OCI-LY7 (cell line): ENCODE measurements around the gene FABP1. TPM values are rescaled to one million over a fixed set of nuclear protein-coding genes. Genes with fewer than 3 reads are reported as not detected.

Experiments used
- BruUV-seq: library from RNA; stranded (reverse); fragments of 400-500 nt; replicated peaks from 2 replicates; lab custom pipeline; 2021; lab: Mats Ljungman, UMichigan
- CTCF ChIA-PET: fragments of 300-600 bp; sonication (Branson Sonifier 250); formaldehyde crosslinking; loops from one replicate; lab custom pipeline; 2022; ENCODE audit warnings: antibody characterized with exemption; ENCODE audit not compliant: unreplicated experiment; lab: Charles Lee
- POLR2A ChIA-PET: fragments of 300-600 bp; sonication (Branson Sonifier 250); formaldehyde crosslinking; loops from one replicate; lab custom pipeline; 2022; ENCODE audit warnings: antibody characterized with exemption; lab: Charles Lee
- DNase-seq: peaks from one replicate; pipeline ENCODE4 v3.0.0-alpha.2; 2015; ENCODE audit warnings: low spot score
- H2AFZ ChIP-seq: fragments of 200-600 bp; sonication (generic), shearing (Covaris generic); 2 replicates; pipeline ENCODE4 v1.6.1; 2014; ENCODE audit warnings: mild to moderate bottlenecking, antibody characterized with exemption, low read length, moderate library complexity
- H3K27ac ChIP-seq: fragments of 200-600 bp; sonication (generic); 2 replicates; pipeline ENCODE4 v1.5.1; 2014; ENCODE audit warnings: mixed run types, low read depth, mild to moderate bottlenecking, moderate library complexity, low read length, inconsistent platforms; ENCODE audit not compliant: poor library complexity, severe bottlenecking
- H3K36me3 ChIP-seq: fragments of 200-600 bp; sonication (generic); 2 replicates; pipeline ENCODE4 v1.6.1; 2014; ENCODE audit warnings: mild to moderate bottlenecking, antibody characterized with exemption, low read length, moderate library complexity, mixed read lengths; ENCODE audit not compliant: insufficient read depth
- H3K4me1 ChIP-seq: fragments of 200-600 bp; sonication (generic); 2 replicates; pipeline ENCODE4 v1.5.1; 2014; ENCODE audit warnings: mild to moderate bottlenecking, low read length; ENCODE audit not compliant: insufficient read depth, poor library complexity, severe bottlenecking
- H3K4me2 ChIP-seq: fragments of 200-600 bp; sonication (generic); 2 replicates; pipeline ENCODE4 v1.6.1; 2014; ENCODE audit warnings: mild to moderate bottlenecking, low read length
- H3K4me3 ChIP-seq: fragments of 200-600 bp; sonication (generic); 2 replicates; pipeline ENCODE4 v1.5.1; 2014; ENCODE audit warnings: mild to moderate bottlenecking, low read depth, low read length; ENCODE audit not compliant: poor library complexity, severe bottlenecking
- H3K79me2 ChIP-seq: fragments of 200-600 bp; sonication (generic); 2 replicates; pipeline ENCODE4 v1.6.1; 2016; ENCODE audit warnings: low read depth, mild to moderate bottlenecking, low read length, moderate library complexity, mixed read lengths; ENCODE audit not compliant: insufficient read depth
- H3K9me2 ChIP-seq: fragments of 200-600 bp; sonication (generic); 2 replicates; pipeline ENCODE4 v1.6.1; 2016; ENCODE audit warnings: mild to moderate bottlenecking, low read length, mixed read lengths; ENCODE audit not compliant: insufficient read depth
- H3K9me3 ChIP-seq: fragments of 200-600 bp; sonication (generic); 2 replicates; pipeline ENCODE4 v1.6.1; 2014; ENCODE audit warnings: mild to moderate bottlenecking, mixed run types, low read length, mixed read lengths
- H4K20me1 ChIP-seq: fragments of 200-600 bp; sonication (generic); 2 replicates; pipeline ENCODE4 v1.6.1; 2014; ENCODE audit warnings: mild to moderate bottlenecking, antibody characterized with exemption, low read length, moderate library complexity, mixed read lengths; ENCODE audit not compliant: insufficient read depth
- EZH2phosphoT487 ChIP-seq: fragments of 200-600 bp; sonication (generic); IDR thresholded peaks from 2 replicates; pipeline ENCODE4 v1.6.1; 2018; ENCODE audit warnings: low read depth, borderline replicate concordance, mild to moderate bottlenecking, mixed run types, antibody characterized with exemption, low read length, moderate library complexity, mixed read lengths
- intact Hi-C: fragments of 100-400 bp; cut with micrococcal nuclease; formaldehyde crosslinking; loops from one replicate; pipeline ENCODE4 v1.10.0; 2022; ENCODE audit not compliant: unreplicated experiment
- total RNA-seq, 2 experiments: library from RNA; depleted of rRNA in 1 of 2; stranded (reverse); fragments of >200 nt in 1 of 2; shearing (Covaris generic) in 1 of 2; gene quantifications; 2 replicates each; pipeline ENCODE4 v1.2.3, GENCODE V29; 2014 to 2022
- TF ChIP-seq, protein P1 (sequence below): fragments of 200-600 bp; sonication (generic); conservative IDR thresholded peaks from 2 replicates; pipeline ENCODE4 v1.5.1; 2014; ENCODE audit warnings: mild to moderate bottlenecking, antibody characterized with exemption, low read length, moderate library complexity, mixed read lengths

The FABP1 gene
- total RNA-seq, 2 experiments from 2014 or later = not detected

DNA sequence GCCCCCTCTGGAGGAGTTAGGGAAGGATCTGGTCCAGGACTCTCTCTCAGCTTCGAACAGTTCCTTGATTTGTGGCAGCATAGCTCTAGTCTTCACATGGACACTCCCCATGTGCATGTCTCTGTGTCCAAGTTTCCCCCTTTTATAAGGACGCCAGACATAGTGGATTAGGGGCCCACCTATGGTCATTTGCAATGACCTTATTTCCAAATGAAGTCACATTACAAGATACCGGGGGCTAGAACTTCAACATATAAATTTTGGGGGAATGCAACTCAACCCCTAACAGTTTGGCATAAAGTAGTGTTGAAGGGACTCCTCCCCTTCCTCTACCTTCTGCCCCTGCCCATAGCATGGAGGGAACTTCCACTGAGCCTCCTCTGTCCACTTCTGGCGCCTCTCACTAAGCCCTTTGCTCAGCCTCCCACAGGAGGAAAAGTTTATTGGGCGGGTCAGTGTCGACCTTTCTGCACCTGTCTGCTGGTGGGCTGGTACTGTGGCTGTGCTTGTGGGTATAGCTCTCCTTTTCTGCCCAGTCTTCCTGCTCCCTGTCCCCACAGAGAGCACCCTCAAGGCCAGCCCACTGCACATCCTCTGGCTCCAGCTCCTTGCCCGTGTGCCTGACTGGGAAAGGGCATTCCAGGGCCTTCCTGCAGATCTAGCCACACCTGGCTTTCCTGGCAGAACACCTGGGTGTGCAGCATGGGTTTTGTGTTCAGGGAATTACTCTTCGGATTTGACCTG lies 5.5 kb downstream of the FABP1 start:
- Histone ChIP-seq H3K79me2 (no peaks in the 10 kb centered on the region), H3K4me1 (no peaks in the 10 kb centered on the region), H3K36me3 (no peaks in the 10 kb centered on the region), H3K4me3 (no peak overlapping the region), H2AFZ (no peak overlapping the region), H3K4me2 (no peak overlapping the region), H4K20me1 (no peaks in the 10 kb centered on the region), H3K9me2 (no peaks in the 10 kb centered on the region), H3K9me3 (no peaks in the 10 kb centered on the region), H3K27ac (no peak overlapping the region)
- intact Hi-C loops = no loop called here
- no peak for TF ChIP-seq EZH2phosphoT487
- TF ChIP-seq, protein P1, sequence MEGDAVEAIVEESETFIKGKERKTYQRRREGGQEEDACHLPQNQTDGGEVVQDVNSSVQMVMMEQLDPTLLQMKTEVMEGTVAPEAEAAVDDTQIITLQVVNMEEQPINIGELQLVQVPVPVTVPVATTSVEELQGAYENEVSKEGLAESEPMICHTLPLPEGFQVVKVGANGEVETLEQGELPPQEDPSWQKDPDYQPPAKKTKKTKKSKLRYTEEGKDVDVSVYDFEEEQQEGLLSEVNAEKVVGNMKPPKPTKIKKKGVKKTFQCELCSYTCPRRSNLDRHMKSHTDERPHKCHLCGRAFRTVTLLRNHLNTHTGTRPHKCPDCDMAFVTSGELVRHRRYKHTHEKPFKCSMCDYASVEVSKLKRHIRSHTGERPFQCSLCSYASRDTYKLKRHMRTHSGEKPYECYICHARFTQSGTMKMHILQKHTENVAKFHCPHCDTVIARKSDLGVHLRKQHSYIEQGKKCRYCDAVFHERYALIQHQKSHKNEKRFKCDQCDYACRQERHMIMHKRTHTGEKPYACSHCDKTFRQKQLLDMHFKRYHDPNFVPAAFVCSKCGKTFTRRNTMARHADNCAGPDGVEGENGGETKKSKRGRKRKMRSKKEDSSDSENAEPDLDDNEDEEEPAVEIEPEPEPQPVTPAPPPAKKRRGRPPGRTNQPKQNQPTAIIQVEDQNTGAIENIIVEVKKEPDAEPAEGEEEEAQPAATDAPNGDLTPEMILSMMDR = no peak
- DNase-seq = no peak
- ChIA-PET CTCF (no interaction called here), POLR2A (no interaction called here)
- BruUV-seq = no TSS peak

DNA sequence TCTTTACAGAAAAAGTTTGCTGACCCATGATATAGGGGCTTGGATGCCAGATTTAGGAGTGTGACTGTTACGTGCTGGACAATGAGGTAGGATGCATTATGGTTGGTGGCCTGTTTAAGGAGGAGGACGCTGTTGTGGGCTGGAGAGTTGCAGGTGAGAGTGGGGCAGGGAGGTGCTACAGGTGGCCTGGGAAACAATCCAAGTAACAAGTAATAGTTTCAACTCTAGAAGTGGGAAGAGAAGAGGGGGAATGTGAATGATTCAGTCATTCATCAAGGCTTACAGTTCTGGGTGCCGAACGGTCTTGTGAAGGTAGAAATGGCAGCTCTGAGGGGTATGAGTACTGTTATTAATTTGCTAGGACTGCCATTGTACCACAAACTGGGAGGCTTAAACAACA lies 6.2 kb downstream of the FABP1 start:
- Histone ChIP-seq H2AFZ (no peak overlapping the region), H3K36me3 (no peaks in the 10 kb centered on the region), H3K4me1 (no peaks in the 10 kb centered on the region), H3K27ac (no peak overlapping the region), H3K4me2 (no peak overlapping the region), H3K4me3 (no peak overlapping the region), H3K79me2 (no peaks in the 10 kb centered on the region), H3K9me3 (no peaks in the 10 kb centered on the region), H3K9me2 (no peaks in the 10 kb centered on the region), H4K20me1 (no peaks in the 10 kb centered on the region)
- ChIA-PET CTCF (no interaction called here), POLR2A (no interaction called here)
- no TSS peak for BruUV-seq
- DNase-seq = no peak
- intact Hi-C loops = no loop called here
- TF ChIP-seq EZH2phosphoT487 = no peak
- TF ChIP-seq, protein P1 = no peak

DNA sequence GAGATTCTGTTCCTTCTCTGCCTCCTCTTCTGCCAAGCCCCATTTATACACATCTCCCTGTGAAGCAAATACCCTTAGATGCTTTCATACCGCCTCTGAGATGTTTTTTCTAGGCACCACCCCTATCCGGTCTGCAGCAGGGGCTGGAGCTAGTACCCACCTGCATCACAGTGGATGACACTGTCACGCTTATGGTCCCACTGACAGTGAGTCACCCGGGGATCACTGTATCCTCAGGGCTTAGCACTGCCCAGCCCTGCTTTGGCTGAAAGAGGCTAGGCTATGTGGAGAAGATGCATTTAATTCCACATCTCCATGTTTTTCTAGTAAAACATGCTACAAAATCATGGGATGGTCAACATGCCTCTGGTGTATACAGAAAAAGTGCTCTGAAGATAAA lies 9.9 kb downstream of the FABP1 start:
- POLR2A ChIA-PET = no interaction called here
- BruUV-seq = no TSS peak
- no peaks in the 10 kb centered on the region for H3K79me2 ChIP-seq
- H3K27ac ChIP-seq = no peak overlapping the region
- no peak for DNase-seq
- intact Hi-C loops = no loop called here
- H2AFZ ChIP-seq = no peak overlapping the region
- no peaks in the 10 kb centered on the region for H3K4me1 ChIP-seq
- no peak for TF ChIP-seq EZH2phosphoT487
- TF ChIP-seq, protein P1 = no peak
- no peaks in the 10 kb centered on the region for H3K36me3 ChIP-seq
- no peak overlapping the region for H3K4me3 ChIP-seq
- no peaks in the 10 kb centered on the region for H4K20me1 ChIP-seq
- H3K4me2 ChIP-seq = no peak overlapping the region
- CTCF ChIA-PET = no interaction called here
- no peaks in the 10 kb centered on the region for H3K9me3 ChIP-seq
- no peaks in the 10 kb centered on the region for H3K9me2 ChIP-seq
